ENCODE data around the gene NIPAL1.

GRCh38 chr4:48085821-48086589 is 69.4 kb downstream of the NIPAL1 start:
- TF ChIP-seq BACH2 (CRISPR knock-in tag; IDR thresholded peaks at IDR 0.05; ENCODE audit: borderline replicate concordance) (no peak), ARNTL (CRISPR knock-in tag; IDR thresholded peaks at IDR 0.05; ENCODE audit: borderline replicate concordance, low read depth) (no peak), SNAI2 (CRISPR knock-in tag; IDR thresholded peaks at IDR 0.05) (no peak), CREB5 (CRISPR knock-in tag; IDR thresholded peaks at IDR 0.05; ENCODE audit: low read depth) (no peak), ZNF70 (CRISPR knock-in tag; IDR thresholded peaks at IDR 0.05) (no peak), CSDC2 (CRISPR knock-in tag; IDR thresholded peaks at IDR 0.05) (no peak), ZFP3 (CRISPR knock-in tag; IDR thresholded peaks at IDR 0.05) (no peak), OSR1 (CRISPR knock-in tag; IDR thresholded peaks at IDR 0.05) (no peak), ZNF8 (CRISPR knock-in tag; IDR thresholded peaks at IDR 0.05) (no peak)
